ENCODE data around the gene ESYT2.

Gene ESYT2

GRCh38 chr7:158765020-158765419 lies 64.3 kb downstream of the ESYT2 start:
- DNase-seq = no peak

DNA sequence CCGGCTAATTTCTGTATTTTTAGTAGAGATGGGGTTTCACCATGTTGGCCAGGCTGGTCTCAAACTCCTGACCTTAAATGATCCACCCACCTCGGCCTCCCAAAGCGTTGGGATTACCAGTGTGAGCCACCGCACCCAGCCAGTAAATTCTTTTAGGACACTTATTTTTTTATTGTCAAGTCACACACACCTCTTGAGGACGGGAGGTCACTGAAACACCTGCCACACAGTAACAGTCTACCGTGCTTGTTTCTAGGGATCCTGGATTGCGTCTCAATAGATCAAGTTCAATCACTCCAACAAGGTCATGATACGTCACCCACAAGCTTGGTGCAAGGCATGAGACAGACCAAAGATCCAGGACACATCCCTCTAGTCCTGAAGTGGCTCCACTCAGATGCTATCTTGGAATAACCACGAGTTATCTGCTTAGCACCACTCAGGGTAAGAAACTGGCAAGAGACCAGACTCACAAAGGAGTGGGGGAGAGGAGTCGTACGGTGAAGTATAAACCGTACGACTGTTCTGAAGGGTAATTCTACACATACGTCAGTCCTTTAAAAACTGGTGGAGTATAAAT lies 65.8 kb downstream of the ESYT2 start:
- no peak for DNase-seq

- no peak for DNase-seq
Observed at GRCh38 chr7:158761945-158762344, 67.4 kb downstream of the ESYT2 start.

GRCh38 chr7:158760936-158761335 lies 68.4 kb downstream of the ESYT2 start:
- no peak for DNase-seq

DNA sequence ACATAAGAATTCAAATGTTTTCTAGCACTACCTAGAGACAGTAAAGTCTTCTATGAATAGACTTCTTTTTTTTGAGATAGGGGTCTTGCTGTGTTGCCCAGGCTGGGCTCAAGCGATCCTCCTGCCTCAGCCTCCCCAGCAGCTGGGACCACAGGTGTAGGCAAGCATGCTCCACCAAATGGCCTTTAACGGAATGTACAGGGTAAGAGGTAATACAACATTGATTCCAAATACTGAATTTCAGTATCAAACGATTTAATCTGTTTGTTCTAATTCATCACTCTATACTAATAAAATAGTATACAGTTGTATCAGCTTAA lies 68.9 kb downstream of the ESYT2 start:
- no peak for DNase-seq

DNA sequence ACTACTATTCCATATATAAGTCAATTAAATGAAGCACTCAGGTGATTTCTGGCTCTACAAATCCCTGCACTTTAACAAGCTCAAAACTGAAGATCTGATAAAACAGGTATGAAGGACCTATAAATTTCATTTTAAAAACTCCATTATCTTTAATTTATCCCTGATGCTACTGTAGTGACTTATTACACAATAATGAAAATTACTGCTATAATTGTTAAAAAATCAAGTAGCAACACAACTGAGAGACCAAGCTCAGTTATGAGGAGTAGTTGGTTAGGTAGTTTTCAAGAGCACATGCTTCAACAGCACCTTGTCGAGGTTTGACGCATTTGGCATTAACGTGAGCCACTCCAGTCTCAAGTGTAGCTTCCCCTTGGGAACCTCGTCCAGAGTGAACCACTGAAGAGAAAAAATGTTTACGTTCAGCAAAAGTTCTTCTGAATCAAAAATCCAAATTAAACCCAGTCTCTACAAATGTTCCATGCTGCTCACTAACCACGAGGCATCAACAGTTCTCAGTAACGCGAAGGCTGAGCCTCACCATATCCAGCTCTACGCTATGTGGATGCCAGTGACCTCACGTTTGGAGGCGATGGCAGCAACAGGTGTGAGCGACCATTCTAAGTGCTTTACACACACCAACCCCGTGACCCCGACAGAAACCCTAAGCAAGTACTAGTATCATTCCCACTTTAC lies 69.4 kb downstream of the ESYT2 start:
- DNase-seq = no peak

DNA sequence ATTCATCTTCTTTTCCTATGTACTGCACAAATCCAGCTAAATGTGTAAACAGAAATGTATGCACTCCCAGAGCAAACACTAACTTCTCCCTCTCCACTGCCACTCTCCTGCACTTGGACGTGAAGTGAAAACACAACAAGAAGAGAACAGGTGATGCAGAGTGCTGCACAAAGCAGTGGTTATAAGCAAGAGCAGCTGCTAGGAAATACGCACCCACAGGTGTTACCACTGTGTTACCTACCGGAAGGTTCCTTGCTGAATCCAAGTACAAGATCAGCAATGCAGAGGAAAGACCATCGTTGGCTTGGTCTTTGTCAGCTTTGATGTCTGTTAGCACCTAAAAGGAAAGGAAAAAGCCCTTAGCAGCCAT lies 70.1 kb downstream of the ESYT2 start:
- DNase-seq = no peak

GRCh38 chr7:158758586-158759244 lies 70.6 kb downstream of the ESYT2 start:
- no peak for DNase-seq

GRCh38 chr7:158757404-158757989 lies 71.8 kb downstream of the ESYT2 start:
- no peak for DNase-seq

DNA sequence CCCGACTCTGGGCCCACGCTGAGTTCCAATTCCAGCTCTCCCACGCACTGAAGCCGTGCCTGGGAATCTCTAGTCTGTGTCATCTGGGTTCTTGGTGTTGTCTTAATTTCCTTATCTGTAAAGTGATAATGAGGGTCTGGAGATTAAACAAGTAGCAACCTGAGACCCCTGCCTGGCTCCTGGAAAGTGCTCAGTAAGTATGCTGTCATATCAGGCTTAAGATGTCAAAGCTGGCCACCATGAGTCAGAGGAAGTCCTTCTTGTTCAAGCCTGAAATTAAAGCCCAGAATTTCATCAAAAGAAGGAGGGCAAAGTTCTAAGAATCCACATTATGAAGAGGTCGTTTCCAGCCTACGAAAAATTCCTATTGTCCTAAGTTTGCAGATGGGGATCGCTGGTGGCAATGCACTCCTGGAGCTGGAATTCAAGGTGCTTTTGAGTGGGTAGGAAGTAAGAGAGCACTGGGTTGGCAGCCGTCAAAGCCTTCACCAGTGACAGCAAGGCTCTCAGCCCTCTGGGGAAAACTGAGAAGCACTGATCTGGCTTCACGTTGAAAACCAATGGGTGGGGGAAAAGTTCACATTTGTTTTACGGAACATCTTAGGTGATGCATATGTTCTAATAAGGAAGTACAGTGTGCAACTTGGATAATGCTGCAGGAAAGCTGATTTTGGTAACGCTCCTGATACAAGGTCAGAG lies 74.4 kb downstream of the ESYT2 start:
- no peak for DNase-seq

DNA sequence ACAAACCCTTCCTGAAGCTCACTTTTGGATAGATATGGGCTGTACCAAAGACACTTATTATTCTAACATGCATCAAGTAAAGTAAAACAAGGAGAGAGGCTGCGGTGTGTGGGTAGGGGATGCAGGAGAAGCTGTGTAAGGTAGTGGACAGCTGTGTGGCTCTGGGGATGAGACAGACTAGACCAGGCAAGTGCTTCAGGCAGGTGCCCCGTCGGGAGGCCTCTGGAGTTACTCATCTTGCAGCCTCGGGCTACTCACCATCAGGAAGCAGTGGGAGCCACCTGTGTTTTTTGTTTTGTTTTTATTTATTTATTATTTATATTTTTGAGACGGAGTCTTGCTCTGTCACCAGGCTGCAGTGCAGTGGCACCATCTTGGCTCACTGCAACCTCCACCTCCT lies 75.4 kb downstream of the ESYT2 start:
- no peak for DNase-seq

DNA sequence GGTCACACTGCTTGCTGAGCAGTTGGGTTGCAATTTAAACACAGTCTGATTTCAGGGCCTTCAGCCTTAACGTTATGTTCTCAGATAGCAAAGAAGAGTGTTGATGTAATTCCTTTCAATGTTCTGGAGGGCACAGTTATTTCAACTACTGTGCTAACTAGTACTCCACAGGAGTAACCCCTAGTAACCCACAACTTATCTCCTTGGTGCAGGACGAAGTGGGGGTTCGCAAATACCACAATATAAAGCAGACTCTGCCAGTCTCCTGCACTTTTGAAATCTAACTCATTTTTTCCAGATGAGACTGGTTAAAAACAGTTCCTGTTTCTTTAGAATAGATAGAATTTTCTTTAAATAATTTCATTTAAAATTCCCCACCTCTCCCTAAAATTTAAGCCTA lies 77.6 kb downstream of the ESYT2 start:
- DNase-seq = no peak

DNA sequence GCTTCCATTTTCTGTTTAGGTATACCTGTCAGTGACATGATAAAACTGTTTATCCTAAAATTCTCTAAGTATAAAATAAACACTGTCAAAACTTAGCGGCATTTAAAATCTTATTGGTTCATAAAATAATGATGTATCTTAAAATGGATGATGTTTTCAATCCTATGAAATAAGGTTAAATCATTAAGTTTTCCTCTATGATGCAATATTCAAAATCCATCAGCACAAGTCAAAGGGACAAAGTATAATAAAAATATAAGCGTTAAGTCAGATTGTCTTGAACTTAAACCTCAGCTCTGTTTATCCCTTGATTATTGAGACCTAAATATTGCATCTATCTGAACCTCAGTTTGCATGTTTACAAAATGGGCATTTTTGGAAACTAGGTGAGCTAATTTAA lies 78.1 kb downstream of the ESYT2 start:
- no peak for DNase-seq

GRCh38 chr7:158750702-158751101 lies 78.6 kb downstream of the ESYT2 start:
- no peak for DNase-seq

GRCh38 chr7:158749396-158749795 lies 79.9 kb downstream of the ESYT2 start:
- DNase-seq = no peak

GRCh38 chr7:158748335-158748734 lies 81.0 kb downstream of the ESYT2 start:
- no peak for DNase-seq

DNA sequence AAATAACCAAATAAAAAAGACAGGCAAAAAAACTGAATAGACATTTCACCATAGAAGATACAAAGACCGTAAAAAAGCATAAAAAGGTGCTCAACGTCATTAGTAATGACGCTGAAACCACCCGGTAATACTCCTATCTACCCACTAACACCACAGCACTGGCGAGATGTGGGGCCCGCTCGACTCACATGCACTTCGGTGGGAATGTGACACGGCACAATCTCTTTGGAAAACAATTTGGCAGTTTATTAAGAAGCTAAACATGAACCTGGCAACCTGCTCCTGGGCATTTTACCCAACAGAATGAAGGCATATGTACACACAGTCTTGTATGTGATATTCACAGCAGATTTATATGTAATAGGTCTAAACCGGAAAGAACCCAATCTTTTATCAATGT lies 81.9 kb downstream of the ESYT2 start:
- no peak for DNase-seq

GRCh38 chr7:158746957-158747356 lies 82.4 kb downstream of the ESYT2 start:
- DNase-seq = no peak

- no peak for DNase-seq
Observed at GRCh38 chr7:158745057-158745715, 84.1 kb downstream of the ESYT2 start.

DNA sequence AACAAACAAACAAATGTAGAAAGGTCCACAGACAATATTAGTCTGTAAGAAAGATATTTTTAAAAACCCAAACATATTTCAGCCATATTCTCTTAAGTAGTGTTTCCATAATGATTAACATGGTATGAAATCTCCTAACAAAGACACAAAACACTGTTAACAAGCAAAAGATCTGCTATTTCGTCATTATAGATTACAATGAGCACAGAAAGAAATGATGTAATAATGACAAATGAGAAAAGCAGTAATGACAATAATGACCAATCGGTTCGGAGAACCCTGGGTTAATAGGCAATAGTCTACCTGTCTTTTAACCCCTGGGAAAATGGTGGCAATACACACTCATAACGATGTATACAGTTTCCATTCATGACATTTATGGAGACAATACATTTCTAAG lies 85.2 kb downstream of the ESYT2 start:
- DNase-seq = no peak

GRCh38 chr7:158743219-158743618 lies 86.1 kb downstream of the ESYT2 start:
- DNase-seq = no peak

GRCh38 chr7:158742065-158742821 lies 87.1 kb downstream of the ESYT2 start:
- no peak for DNase-seq

GRCh38 chr7:158741294-158741666 lies 88.0 kb downstream of the ESYT2 start:
- DNase-seq = no peak

All from stimulated activated CD4-positive, alpha-beta T cell treated with anti-CD3 and anti-CD28 coated beads, Interleukin-4, amount 100 ng/mL, for 24 hours (primary cell).